GM23338 (cell line): ENCODE results near the gene TDG.

Experiments used
- CREB1 ChIP-seq: fragments of 250-450 bp; sonication (Bioruptor Pico); IDR thresholded peaks from 2 replicates; pipeline ENCODE4 v1.5.0; 2020; ENCODE audit warnings: low read depth, mild to moderate bottlenecking, moderate library complexity
- CTCF ChIP-seq, 2 experiments: fragments of 200-600 bp in 1 of 2; sonication (generic) in 1 of 2; conservative IDR thresholded peaks; 2 replicates each; pipeline versions ENCODE4 v1.5.1 to v1.6.1; 2016 to 2017; ENCODE audit warnings: antibody characterized with exemption in 2 of 2, low read depth in 2 of 2, mild to moderate bottlenecking in 2 of 2, moderate library complexity in 1 of 2
- ETS1 ChIP-seq: IDR thresholded peaks from 2 replicates; pipeline ENCODE4 v1.6.1; 2016; ENCODE audit warnings: antibody characterized with exemption
- EZH2 ChIP-seq: fragments of 200-600 bp; sonication (generic); IDR thresholded peaks from one replicate; pipeline ENCODE4 v1.8.0; 2017; ENCODE audit warnings: antibody characterized with exemption, mild to moderate bottlenecking, low read depth; ENCODE audit not compliant: unreplicated experiment
- EZH2phosphoT487 ChIP-seq: fragments of 200-600 bp; sonication (generic); IDR thresholded peaks from one replicate; pipeline ENCODE4 v1.8.1; 2018; ENCODE audit warnings: antibody characterized with exemption; ENCODE audit not compliant: unreplicated experiment
- JUNB ChIP-seq: IDR thresholded peaks from one replicate; pipeline ENCODE4 v1.6.1; 2016; ENCODE audit warnings: antibody characterized with exemption; ENCODE audit not compliant: unreplicated experiment
- NANOG ChIP-seq: IDR thresholded peaks from 2 replicates; pipeline ENCODE4 v1.6.1; 2016; ENCODE audit warnings: antibody characterized with exemption, borderline replicate concordance
- POLR2AphosphoS5 ChIP-seq: IDR thresholded peaks from 2 replicates; pipeline ENCODE4 v1.6.1; 2016; ENCODE audit warnings: antibody characterized with exemption, low read depth
- REST ChIP-seq: IDR thresholded peaks from one replicate; pipeline ENCODE4 v1.6.1; 2018; ENCODE audit warnings: antibody characterized with exemption; ENCODE audit not compliant: unreplicated experiment
- STAT1 ChIP-seq: IDR thresholded peaks from one replicate; pipeline ENCODE4 v1.6.1; 2016; ENCODE audit warnings: antibody characterized with exemption; ENCODE audit not compliant: unreplicated experiment
- ZNF114 ChIP-seq: fragments of 250-450 bp; sonication (Bioruptor Pico); IDR thresholded peaks from 2 replicates; pipeline ENCODE4 v1.5.0; 2020; ENCODE audit warnings: mild to moderate bottlenecking, moderate library complexity
- ZNF331 ChIP-seq: fragments of 250-450 bp; sonication (Bioruptor Pico); IDR thresholded peaks from 2 replicates; pipeline ENCODE4 v1.5.0; 2020; ENCODE audit warnings: low read depth, mild to moderate bottlenecking, moderate library complexity
- ZNF462 ChIP-seq: fragments of 250-450 bp; sonication (Bioruptor Pico); IDR thresholded peaks from 2 replicates; pipeline ENCODE4 v1.5.0; 2020; ENCODE audit warnings: mild to moderate bottlenecking, moderate library complexity

- TF ChIP-seq REST (no peak), CTCF (conservative IDR thresholded peaks at IDR 0.05; ENCODE audit: low read depth in 2 of 2) (no peak), POLR2AphosphoS5 (no peak), EZH2 (no peak), ZNF462 (CRISPR knock-in tag) (no peak), ETS1 (no peak), CREB1 (CRISPR knock-in tag) (no peak), NANOG (no peak), EZH2phosphoT487 (no peak), JUNB (no peak), ZNF331 (CRISPR knock-in tag) (no peak), ZNF114 (no peak), STAT1 (no peak)
Measured at GRCh38 chr12:103994235-103994634, 28.6 kb downstream of the TDG start.
